ENCODE results near the gene SEPTIN6. TPM values are rescaled to one million over a fixed set of nuclear protein-coding genes. Genes with fewer than 3 reads are reported as not detected.

The SEPTIN6 gene
- total and polyA plus RNA-seq, 2 of the 4 experiments (the other 2 are of a cell fraction): 16.2 to 19.0 TPM

DNA sequence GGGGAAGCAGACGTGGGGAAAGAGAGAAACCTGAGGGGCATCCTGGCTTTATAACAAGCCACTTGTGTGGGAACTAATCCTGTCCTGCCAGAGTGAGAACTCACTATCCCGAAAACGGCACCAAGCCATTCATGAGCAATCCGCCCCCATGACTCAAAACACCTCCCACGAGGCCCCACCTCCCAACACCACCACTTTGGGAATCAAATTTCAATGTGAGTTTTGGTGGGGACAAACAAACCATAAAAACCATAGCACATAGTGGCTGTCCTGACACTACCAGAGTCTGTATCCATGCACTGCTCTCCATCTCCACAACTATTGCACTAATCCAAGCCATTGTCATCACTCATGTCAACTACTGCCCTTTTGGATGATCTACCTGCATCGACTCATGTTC is 28.5 kb upstream of the SEPTIN6 start:
- Histone ChIP-seq H2AFZ (replicated peaks; ENCODE audit: low read length, poor library complexity) (no peak overlapping the region), H3K14ac (replicated peaks; ENCODE audit: low read depth, low read length) (no peak overlapping the region), H3K27me3 (ENCODE audit: control insufficient read depth, insufficient read depth, low read length) (no peaks in the 10 kb centered on the region), H4K8ac (ENCODE audit: low read depth in 2 of 2, low read length in 2 of 2) (no peak overlapping the region), H3K27ac (ENCODE audit: insufficient read depth, low read length) (no peak overlapping the region), H2BK15ac (ENCODE audit: low read depth, low read length) (no peak overlapping the region), H3K36me3 (ENCODE audit: control insufficient read depth, insufficient read depth, low read length) (no peaks in the 10 kb centered on the region), H3K9ac (ENCODE audit: low read depth, low read length) (no peak overlapping the region), H2BK120ac (ENCODE audit: low read depth, low read length) (no peak overlapping the region), H3K79me1 (ENCODE audit: low read depth in 1 of 2, low read length in 2 of 2) (no peaks in the 10 kb centered on the region), H2AK9ac (replicated peaks; ENCODE audit: low read depth, low read length, poor library complexity) (no peak overlapping the region), H3K18ac (ENCODE audit: low read depth, low read length) (no peak overlapping the region), H3K23ac (ENCODE audit: low read depth, low read length) (no peak overlapping the region), H2BK20ac (ENCODE audit: low read depth, low read length) (no peak overlapping the region), H2AK5ac (ENCODE audit: low read depth, low read length) (no peak overlapping the region), H4K91ac (ENCODE audit: insufficient read depth, low read depth, low read length) (no peak overlapping the region), H2BK5ac (ENCODE audit: low read depth, low read length, poor library complexity, severe bottlenecking) (no peak overlapping the region), H3K9me3 (ENCODE audit: control insufficient read depth, insufficient read depth, low read length) (no peaks in the 10 kb centered on the region), H3K56ac (ENCODE audit: extremely low read depth, insufficient read depth, low read length) (no peak overlapping the region), H4K5ac (ENCODE audit: low read depth, low read length) (no peak overlapping the region), H4K20me1 (ENCODE audit: insufficient read depth, low read length) (no peaks in the 10 kb centered on the region), H3K4me2 (ENCODE audit: low read depth, low read length) (no peak overlapping the region), H3K4ac (ENCODE audit: low read depth, low read length) (no peak overlapping the region), H3K9me1 (ENCODE audit: insufficient read depth, low read length) (no peaks in the 10 kb centered on the region), H3K4me1 (ENCODE audit: control insufficient read depth, insufficient read depth, low read length) (no peaks in the 10 kb centered on the region), H3K4me3 (ENCODE audit: insufficient read depth, low read depth, low read length) (no peak overlapping the region)
- dilution Hi-C loops (cut with HindIII; ENCODE audit: low sequenced_read_pairs, unreplicated experiment): no loop called here
- WGBS, 2 experiments (ENCODE audit: extremely low coverage in 2 of 2, insufficient read length in 1 of 2): 36% methylated on average over 1 of the region's 6 CpGs; no CpG with 5 or more reads in 1 of the 2 experiments
- POLR2A ChIA-PET (ENCODE audit: unreplicated experiment): interaction anchor here (0.6 kb wide), 1 partner anchor 19 kb away, joined by 3 read pairs; no protein-coding TSS in a partner anchor
- intact Hi-C loops (cut with micrococcal nuclease): no loop called here
- CTCF ChIA-PET: no interaction called here
- no peak for DNase-seq
- no peak for ATAC-seq (ENCODE audit: low read depth)
- TF ChIP-seq RFX5 (IDR thresholded peaks at IDR 0.05; ENCODE audit: low read depth, low read length) (no peak), FOS (IDR thresholded peaks at IDR 0.05; ENCODE audit: low read depth, low read length) (no peak), BHLHE40 (IDR thresholded peaks at IDR 0.05; ENCODE audit: low read depth, low read length) (no peak)
- TF ChIP-seq, protein P1, sequence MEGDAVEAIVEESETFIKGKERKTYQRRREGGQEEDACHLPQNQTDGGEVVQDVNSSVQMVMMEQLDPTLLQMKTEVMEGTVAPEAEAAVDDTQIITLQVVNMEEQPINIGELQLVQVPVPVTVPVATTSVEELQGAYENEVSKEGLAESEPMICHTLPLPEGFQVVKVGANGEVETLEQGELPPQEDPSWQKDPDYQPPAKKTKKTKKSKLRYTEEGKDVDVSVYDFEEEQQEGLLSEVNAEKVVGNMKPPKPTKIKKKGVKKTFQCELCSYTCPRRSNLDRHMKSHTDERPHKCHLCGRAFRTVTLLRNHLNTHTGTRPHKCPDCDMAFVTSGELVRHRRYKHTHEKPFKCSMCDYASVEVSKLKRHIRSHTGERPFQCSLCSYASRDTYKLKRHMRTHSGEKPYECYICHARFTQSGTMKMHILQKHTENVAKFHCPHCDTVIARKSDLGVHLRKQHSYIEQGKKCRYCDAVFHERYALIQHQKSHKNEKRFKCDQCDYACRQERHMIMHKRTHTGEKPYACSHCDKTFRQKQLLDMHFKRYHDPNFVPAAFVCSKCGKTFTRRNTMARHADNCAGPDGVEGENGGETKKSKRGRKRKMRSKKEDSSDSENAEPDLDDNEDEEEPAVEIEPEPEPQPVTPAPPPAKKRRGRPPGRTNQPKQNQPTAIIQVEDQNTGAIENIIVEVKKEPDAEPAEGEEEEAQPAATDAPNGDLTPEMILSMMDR (conservative IDR thresholded peaks at IDR 0.05; ENCODE audit: low read depth, low read length): no peak
- in situ Hi-C loops (cut with MboI; ENCODE audit: low sequenced_read_pairs): no loop called here
- BruUV-seq (replicated peaks): no TSS peak

All from IMR-90 (cell line).